Amygdala (tissue), 56 donors: ENCODE data around the gene IGFL2.
"Not testable (repeated sequence)": the region's sequence is repeated elsewhere in the genome, so short reads cannot be mapped to it uniquely, and the experiment has no call there.

Source experiments
- DNase-seq, 56 donors: peaks; one replicate each; lab custom pipeline; 2025; lab: John Stamatoyannopoulos, UW

The IGFL2 gene

DNA sequence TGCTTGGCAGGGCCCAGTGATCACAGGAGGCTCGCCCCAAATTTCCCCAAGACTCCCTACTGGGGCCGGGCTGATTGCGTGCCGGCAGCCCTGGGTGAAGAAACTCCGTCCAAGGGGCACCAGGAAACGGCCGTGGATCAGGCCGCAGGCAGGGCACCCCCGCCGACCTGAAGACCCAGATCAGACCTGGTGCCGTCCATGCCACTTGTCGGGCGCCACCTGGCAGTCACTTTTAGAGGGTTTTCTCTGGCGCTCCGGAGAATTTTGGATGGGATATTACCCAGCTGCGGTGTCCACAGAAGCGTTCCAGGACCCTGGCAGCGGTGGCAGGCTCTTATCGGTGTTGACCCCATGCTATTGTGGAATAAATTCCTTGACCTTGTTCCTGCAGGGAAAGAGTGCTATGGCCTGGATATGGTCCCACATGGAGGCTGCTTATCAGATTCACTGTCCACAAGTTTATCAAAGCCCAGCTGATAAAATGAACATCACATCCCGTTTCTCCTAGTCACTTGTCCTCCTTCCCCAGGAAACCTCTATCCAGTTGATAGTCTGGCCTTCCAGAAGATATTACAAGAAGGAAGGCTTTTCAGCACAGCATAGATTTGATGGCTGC, 38.2 kb downstream of the IGFL2 start:
- no peak for DNase-seq

DNA sequence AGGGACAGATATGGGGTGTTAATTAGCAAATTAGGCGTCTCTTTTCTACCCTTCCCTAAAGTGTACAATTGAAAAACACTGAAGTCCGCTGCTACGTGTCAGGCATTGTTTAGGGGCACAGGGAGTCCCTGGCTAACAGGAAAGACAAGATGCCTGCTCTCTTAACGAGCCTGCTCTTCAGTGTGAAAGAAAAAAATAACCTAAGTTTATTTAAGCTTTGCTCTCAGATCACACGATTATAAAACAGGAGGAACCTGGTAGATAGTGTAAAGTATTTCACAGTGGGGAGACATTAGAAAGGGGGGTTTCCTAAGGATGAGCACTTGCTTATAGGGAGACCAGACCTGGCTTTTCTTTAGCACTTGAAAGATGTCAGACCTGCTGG, 38.7 kb downstream of the IGFL2 start:
- no peak for DNase-seq

DNA sequence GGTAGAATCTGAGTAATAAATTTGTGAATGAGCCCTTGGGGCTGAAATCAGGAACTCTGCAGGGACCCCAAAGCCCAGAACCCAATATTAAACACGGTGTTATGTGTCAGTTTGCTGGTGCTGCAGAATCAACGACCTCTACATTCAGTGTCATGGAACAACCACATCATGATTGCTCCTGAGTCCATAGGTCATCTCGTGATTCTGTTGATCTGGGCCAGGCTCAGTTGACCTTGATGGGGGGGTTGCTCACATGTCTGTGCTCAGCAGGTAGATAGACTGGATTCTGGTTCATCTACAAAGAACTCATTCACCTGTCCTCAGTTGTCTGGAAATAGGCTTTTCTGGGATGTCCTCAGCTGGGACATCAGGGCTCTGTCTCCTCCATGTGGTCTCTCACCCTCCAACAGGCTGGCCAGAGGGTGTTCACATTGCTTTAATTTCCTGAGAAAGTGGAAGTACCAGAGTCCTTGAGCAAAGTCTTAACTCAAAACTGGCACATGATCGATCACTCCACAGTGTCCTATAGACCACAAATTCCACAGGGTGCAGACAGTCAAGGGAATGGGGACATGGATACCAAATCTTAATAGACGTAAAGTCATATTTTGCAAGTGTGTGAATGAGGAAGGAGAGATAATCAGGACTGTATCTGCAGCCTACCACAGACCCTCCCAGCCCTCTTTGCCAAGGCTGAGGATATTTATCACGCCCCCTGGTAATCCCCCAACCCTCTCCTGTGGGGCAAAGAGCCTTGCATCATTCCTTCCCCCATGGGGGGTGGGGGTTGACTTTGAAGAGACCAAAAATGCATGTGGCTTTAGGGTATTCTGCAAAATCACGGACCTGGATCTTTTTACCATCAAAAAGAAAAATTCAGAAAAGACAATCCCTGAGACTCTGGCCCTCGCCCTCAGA, 42.2 kb downstream of the IGFL2 start:
- no peak for DNase-seq

DNA sequence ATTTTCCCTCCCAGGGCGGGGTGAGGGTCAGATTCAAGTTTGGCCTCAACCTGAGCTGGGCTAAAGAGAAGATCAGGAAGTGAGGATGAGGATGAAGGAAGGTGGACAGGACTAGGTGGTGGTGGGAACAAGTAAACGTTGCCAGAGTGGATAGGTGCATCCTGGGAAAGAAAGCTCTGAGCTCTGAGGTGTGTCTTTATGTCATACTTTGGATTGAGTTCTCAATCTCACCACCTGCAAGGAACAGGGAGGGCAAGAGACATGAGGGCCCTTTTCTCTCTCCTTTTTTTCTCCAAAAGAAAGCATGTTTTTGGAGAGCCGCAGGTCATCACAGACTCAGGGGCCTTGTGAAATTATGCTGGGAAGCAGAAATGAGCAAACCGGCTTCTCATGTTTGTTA, 43.3 kb downstream of the IGFL2 start:
- no peak for DNase-seq

DNA sequence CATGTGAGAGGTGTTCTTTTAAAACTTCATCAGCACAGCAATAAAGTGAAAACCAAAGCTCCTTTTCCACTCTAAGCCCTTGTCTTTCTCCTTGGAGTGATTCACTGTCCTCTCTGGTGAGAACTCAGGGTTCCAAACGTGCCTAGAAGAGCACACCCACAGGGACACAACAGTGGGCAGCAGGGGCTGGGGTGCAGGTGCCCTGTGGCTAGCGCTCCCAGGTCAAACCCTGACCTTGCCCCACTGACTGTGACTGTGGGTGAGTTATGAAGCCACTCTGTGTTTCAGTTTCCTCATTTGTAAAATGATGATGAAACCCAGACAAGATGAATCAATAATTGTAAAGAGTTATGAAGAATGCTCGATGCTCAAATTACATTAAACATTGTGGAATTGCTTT, 43.9 kb downstream of the IGFL2 start:
- no peak for DNase-seq

DNA sequence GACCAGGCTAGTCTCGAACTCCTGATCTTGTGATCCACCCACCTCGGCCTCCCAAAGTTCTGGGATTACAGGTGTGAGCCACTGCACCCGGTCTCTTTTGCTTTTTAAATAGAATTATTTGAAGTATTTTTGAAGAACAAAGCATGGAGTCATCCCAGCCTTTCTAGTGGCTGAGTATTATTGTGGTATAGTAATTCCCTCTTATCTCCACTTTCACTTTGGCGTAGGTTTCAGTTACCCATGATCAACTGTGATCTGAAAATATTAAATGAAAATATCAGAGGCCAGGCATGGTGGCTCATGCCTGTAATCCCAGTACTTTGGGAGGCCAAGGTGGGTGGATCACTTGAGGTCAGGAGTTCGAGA, 44.6 kb downstream of the IGFL2 start:
- DNase-seq = not testable (repeated sequence)

DNA sequence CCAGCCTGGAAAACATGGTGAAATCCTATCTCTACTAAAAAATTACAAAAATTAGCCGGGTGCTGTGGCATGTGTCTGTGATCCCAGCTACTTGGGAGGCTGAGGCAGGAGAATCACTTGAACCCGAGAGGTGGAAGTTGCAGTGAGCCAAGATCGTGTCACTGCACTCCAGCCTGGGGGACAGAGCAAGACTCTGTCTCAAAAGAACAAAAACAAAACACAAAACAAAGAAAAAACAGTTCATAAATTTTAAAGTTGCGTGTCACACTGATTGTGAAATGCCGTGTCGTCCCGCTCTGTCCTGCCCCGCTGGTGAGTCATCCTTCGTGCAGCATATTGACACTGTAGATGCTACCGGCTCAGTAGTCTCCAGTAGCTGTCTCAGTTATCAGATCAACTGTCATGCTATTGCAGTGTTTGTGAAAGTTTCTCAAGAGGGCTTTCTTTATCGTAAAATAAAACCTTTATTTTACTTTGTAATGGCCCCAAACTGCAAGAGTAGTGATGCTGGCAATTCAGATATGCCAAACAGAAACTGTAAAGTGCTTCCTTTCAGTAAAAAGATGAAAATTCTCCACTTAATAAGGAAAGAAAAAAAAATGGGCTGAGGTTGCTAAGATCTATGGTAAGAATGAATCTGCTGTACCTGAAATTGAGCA, 45.1 kb downstream of the IGFL2 start:
- peak in 3 of 56 donors; percentile 4 to 23 (median 7) for DNase-seq

DNA sequence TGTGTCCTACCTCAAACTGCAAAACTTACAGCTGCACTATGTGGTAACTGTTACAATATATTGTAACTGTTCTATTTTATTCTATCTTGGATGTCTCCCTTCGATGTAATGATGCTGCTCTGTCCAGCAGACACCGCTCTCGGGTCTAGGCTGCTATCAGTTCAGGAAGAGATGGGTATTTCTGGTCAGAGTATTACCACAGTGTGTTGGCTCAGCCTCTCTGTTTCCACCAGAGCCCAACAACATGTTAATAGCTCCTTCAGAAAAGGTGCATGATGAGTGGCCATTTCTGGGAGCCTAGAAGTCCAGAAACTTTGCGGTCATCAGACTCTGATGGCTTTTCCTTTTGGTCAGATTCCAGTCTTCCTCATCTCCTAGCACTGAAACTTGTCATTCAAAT, 45.6 kb downstream of the IGFL2 start:
- DNase-seq = no peak

DNA sequence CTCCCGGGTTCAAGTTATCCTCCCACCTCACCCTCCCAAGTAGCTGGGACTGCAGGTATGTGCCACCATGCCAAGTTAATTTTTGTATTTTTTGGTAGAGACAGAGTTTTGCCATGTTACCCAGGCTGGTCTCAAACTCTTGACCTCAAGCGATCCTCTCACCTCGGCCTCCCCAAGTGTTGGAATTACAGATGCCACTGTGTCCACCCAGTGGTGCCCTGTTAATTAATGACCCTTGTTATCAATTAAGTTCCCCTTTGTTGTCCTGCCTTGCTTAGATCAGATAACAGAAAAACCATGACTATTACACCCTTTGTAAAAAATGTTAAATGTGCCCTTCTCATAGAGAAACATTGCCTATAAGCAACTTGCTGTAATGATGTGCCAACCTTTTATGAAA, 47.1 kb downstream of the IGFL2 start:
- no peak for DNase-seq

DNA sequence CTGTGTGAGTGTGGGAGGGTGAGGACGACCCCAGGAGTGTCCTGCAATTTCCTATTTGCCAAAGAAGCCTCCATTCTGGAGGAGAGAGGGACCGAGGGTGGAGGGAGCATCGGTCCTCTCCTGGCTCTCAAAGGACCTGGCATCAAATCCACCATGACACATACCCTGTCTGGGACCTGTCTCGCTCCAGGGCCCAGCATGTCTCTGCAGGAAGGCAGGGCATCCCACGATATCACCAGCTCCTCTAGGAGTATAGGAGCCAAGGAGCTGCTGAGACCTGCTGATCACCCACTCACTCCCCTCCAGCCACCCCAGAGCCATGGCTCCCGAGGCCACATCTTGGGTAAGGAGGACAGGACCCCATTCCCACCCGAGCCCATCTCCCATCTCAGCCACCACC, 47.9 kb downstream of the IGFL2 start:
- DNase-seq = not testable (repeated sequence)

DNA sequence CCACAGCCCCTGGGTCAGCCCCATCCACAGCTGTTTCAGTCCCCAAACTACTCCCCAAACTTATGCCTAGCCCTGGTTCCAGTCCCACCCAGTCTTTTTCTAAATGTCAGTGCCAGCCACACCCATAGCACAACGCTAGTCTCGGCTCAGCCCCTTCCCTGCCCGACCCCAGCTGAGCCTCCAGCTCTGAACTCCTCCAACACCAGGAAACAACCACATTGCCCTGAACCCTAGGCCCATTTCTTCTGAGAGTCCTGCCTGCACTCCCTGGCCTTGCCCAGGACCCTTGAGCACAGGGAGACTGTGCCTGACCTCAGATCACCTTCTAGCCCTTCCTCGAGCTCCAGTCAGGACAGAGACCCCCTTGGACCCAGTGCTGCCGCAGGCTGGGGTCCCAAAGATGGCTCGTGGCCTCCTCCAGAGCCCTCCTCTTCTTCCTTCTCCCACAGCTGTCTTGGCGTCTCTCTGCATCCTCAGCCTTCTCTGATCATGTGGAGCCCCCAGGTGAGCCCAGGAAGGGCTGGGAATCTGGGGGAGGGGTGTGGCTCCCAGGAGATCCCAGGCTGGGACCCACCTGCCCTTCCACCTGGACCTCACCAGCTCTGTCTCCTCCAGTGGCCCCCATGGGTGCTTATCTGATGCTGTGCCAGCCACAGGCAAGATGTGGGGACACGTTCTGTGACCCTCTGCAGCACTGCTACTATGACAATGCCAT, 48.5 kb downstream of the IGFL2 start:
- no peak for DNase-seq

DNA sequence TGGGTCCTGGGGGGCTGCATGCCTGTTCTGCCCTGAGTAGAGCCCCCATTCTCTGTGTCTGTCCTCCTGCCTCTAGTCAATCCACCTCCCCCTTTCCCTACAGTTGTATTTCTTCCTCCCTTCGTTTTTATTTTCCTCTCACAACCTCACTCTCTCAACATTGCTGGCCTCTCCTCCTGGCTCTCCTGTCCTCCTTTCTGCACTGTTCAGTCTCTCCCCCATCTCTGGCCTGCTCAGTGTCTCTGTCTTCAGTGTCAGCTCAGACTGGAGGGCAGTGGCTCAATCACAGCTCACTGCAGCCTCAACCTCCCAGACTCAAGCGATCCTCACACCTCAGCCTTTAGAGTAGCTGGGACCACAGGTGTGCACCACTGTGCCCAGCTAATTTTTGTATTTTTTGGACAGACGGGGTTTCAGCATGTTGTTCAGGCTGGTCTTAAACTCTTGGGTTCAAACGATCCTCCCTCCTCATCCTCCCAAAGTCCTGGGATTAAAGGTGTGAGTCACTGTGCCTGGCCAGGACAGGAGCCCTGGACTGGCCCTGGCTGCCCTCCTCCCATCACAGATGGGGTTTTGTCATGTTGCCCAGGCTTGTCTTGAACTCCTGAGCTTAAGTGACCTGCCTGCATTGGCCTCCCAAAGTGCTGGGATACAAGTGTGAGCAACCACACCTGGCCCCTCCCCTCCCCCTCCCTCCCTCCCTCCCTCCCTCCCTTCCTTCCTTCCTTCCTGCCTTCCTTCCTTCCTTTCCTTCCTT, 49.5 kb downstream of the IGFL2 start:
- no peak for DNase-seq

DNA sequence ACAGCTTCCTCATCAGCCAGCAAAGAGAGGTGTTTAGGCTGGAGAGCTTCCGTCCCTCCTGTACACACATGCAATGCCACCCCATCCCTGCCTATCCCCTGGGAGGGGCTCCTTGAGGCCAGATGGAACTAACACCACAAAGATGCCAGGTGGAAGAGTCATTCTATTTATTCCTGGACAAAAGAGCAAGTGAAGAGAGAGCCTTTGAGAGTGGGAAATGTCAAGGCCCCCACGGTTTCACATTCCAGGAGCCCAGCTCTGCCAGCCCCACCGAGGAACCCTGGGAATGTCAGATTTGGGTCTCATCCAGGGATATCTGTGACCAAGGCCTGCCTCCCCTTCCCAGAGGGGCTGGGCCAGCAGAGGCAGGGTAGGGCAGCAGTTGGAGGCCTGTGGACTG, 50.7 kb downstream of the IGFL2 start:
- DNase-seq = no peak

DNA sequence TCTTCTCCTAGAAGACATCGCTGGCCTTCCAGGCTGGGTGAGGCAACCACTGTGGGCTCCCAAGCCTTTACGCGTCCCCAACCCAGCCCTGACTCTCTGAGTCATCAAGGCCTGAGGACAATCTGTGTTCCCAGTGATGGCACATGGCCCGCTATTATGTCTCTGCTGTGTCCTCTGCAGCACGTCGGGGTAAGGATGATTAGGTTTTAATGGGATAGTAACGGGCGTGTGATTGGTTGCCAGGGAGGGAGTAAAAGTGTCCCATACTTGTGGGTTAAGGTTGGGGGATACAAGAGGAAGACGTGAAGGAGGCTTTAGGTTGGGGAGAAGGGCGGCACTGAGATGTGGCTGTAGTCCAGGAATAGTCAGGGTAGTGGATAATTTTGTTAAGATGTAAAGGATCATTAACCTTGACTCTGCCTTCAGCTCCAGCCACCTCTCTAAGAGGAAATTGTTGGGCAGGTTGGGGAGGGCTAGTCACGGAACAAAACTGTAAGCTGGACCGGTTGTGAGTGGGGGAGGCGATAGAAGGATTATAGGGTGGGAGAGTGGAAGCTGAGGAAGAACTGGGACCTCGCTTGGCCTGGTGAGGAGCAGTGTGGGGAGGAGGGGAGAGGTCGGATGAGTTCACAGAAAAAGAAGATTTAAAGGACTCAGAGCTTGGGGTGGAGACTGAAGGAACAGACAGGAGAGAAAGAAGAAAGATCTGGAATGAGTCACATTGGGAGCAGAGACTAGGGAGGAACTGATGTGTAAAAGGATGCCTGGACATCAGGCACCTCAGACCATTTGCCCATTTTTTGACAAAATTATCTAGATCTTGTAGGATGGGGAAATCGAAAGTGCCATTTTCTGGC, 53.6 kb downstream of the IGFL2 start:
- peak in 10 of 56 donors; percentile 6 to 27 (median 12) for DNase-seq

DNA sequence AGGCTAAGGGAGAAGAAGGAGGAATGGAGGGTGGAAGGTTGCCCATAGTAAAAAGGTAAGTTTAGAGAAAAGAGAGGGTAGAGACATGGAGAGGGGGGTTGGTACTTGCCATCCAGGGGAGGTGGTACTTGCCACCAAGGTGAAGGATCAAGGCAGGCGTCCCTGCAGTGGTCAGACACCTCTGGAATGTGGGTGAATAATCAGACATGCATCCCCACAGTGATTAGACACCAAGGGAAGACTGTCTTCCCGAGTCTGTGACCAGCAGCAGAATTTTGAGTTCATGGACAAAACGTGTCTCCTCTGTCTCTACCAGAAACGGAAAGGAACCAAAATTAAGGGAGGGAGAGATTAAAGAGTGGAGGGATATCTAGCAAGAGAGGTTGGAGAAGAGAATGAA, 54.4 kb downstream of the IGFL2 start:
- no peak for DNase-seq

DNA sequence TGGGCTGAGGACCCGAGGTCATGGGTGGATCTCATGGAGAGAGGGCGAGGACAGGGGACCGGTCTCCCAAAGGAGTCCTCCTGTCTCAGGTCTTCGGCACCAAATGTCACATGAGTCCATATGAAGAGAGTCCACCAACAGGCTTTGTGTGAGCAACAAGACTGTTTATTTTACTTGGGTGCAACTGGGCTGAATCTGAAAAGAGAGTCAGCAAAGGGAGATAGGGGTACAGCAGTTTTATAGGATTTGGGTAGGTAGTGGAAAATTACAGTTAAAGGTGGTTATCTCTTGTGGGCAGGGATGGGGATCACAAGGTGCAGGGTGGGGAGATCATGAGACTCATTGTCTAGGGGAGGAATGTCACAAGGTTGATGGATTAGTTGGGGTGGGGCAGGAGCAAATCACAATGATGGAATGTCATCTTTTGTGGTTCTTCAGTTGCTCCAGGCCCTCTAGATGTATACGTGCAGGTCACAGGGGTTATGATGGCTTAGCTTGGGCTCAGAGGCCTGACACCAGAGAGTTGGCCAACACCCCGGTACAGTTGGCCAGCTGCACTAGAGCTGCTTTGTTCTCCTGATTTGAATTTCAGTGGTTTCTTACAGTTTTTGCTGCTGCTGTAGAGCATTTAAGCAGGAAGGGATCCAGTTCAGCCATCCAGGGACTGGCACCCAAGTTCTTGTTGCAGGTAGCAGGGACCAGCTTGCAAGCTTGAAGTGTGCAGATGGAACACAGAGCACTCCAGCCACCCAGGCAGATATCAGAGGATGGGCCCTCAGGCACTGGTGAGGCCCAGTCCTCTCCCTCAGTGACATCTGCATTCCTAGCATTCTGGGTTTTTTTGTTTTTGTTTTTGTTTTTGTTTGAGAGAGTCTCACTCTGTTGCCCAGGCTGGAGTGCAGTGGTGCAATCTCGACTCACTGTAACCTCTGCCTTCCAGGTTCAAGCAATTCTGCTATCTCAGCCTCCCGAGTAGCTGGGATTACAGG, 55.1 kb downstream of the IGFL2 start:
- peak in 3 of 56 donors; percentile 4 to 23 (median 11) for DNase-seq

DNA sequence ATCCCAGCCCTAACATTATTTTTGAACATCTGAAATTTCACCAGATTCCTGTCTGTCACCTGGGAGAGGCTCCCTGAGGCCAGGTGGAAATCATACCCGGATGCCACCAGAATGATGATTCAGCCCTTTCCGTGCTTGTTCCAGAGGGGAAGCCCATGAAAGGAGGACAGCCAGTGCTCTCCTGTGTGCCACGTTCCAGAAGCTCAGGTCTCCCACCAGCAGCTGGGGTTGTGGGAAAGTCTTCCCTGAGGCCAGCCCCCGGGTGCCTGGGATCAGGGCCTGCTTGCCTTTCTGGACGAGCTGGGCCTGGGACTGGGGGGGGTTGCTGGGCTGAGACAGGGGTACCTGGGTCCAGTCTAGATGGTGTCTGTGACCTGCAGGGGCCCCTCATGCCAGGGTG, 56.0 kb downstream of the IGFL2 start:
- DNase-seq = no peak
